SK-N-SH (cell line): ENCODE results near the gene UQCRC1. TPM values are rescaled to one million over a fixed set of nuclear protein-coding genes. Genes with fewer than 3 reads are reported as not detected.

Source experiments
- CTCF ChIA-PET: fragments of 300-600, 350-600 bp; formaldehyde crosslinking; extraction: SDS; loops from one replicate; lab custom pipeline; 2021; lab: Yijun Ruan, JAX
- POLR2A ChIA-PET: fragments of 350-600 bp; sonication (Branson Sonifier 250); formaldehyde crosslinking; extraction: SDS; loops from one replicate; lab custom pipeline; 2020; ENCODE audit warnings: antibody characterized with exemption, inconsistent platforms; lab: Yijun Ruan, JAX
- DNase-seq: peaks from one replicate; pipeline ENCODE4 v3.0.0; 2012
- H2AFZ ChIP-seq: fragments of 200-600 bp; sonication (generic); 2 replicates; pipeline ENCODE4 v1.8.1; 2016; ENCODE audit warnings: antibody characterized with exemption, mild to moderate bottlenecking, low read depth
- H3F3A ChIP-seq: fragments of 200-600 bp; sonication (generic); replicated peaks from 2 replicates; pipeline ENCODE3; 2016; ENCODE audit warnings: antibody characterized with exemption, mild to moderate bottlenecking; ENCODE audit not compliant: insufficient read depth
- H3K27ac ChIP-seq, 2 experiments: fragments of 200-500 bp in 1 of 2; fragments of 200-600 bp in 1 of 2; sonication (Bioruptor generic) in 1 of 2; sonication (generic), shearing (Covaris generic) in 1 of 2; 2 replicates each; pipeline versions ENCODE4 v1.5.1 to v1.6.1; 2014 to 2016; ENCODE audit warnings: low read depth in 2 of 2, inconsistent platforms in 1 of 2, low read length in 1 of 2, mild to moderate bottlenecking in 1 of 2, mixed read lengths in 1 of 2
- H3K27me3 ChIP-seq: fragments of 200-600 bp; sonication (generic), shearing (Covaris generic); 2 replicates; pipeline ENCODE4 v1.6.1; 2016; ENCODE audit warnings: mixed run types; ENCODE audit not compliant: insufficient read depth
- H3K36me3 ChIP-seq, 2 experiments: fragments of 200-500 bp in 1 of 2; fragments of 200-600 bp in 1 of 2; sonication (Bioruptor generic) in 1 of 2; sonication (generic) in 1 of 2; replicated peaks in 1 of 2; 2 replicates each; pipeline versions ENCODE3 to v1.5.1; 2014 to 2016; ENCODE audit warnings: low read length in 1 of 2, mild to moderate bottlenecking in 1 of 2; ENCODE audit not compliant: insufficient read depth in 2 of 2, control insufficient read depth in 1 of 2
- H3K4me1 ChIP-seq, 2 experiments: fragments of 200-500 bp in 1 of 2; fragments of 200-600 bp in 1 of 2; sonication (Bioruptor generic) in 1 of 2; sonication (generic), shearing (Covaris generic) in 1 of 2; 2 replicates each; pipeline versions ENCODE4 v1.5.1 to v1.6.1; 2014 to 2016; ENCODE audit warnings: low read depth in 1 of 2, low read length in 1 of 2, mixed run types in 1 of 2; ENCODE audit not compliant: insufficient read depth in 2 of 2, control insufficient read depth in 1 of 2
- H3K4me2 ChIP-seq: fragments of 200-600 bp; sonication (generic), shearing (Covaris generic); 2 replicates; pipeline ENCODE4 v1.6.1; 2017; ENCODE audit warnings: mixed run types
- H3K4me3 ChIP-seq, 2 experiments: fragments of 200-500 bp in 1 of 2; fragments of 200-600 bp in 1 of 2; sonication (Bioruptor generic) in 1 of 2; sonication (generic), shearing (Covaris generic) in 1 of 2; 2 replicates each; pipeline versions ENCODE4 v1.5.1 to v1.8.1; 2014 to 2016; ENCODE audit warnings: low read depth in 2 of 2, inconsistent platforms in 1 of 2, low read length in 1 of 2, mild to moderate bottlenecking in 1 of 2, mixed read lengths in 1 of 2, moderate library complexity in 1 of 2
- H3K79me2 ChIP-seq: fragments of 200-600 bp; sonication (generic); 2 replicates; pipeline ENCODE4 v1.8.1; 2017; ENCODE audit warnings: mild to moderate bottlenecking; ENCODE audit not compliant: insufficient read depth
- H3K9ac ChIP-seq: fragments of 200-600 bp; sonication (generic); 2 replicates; pipeline ENCODE4 v1.6.1; 2017; ENCODE audit warnings: mixed run types
- H3K9me2 ChIP-seq: fragments of 200-600 bp; sonication (generic); 2 replicates; pipeline ENCODE4 v1.6.1; 2017; ENCODE audit warnings: mixed run types
- H3K9me3 ChIP-seq: fragments of 200-600 bp; sonication (generic); 2 replicates; pipeline ENCODE4 v1.6.1; 2017; ENCODE audit warnings: mixed run types, mild to moderate bottlenecking, moderate library complexity
- H4K20me1 ChIP-seq: fragments of 200-600 bp; sonication (generic); 2 replicates; pipeline ENCODE4 v1.6.1; 2017; ENCODE audit warnings: mild to moderate bottlenecking, mixed run types; ENCODE audit not compliant: insufficient read depth
- CHD2 ChIP-seq: fragments of 150-350 bp; IDR thresholded peaks from 2 replicates; pipeline ENCODE4 v1.6.1; 2018; ENCODE audit warnings: low read length; ENCODE audit not compliant: partially characterized antibody
- CTCF ChIP-seq: fragments of 200-600 bp; sonication (generic); IDR thresholded peaks from 2 replicates; pipeline ENCODE4 v1.6.1; 2017; ENCODE audit warnings: antibody characterized with exemption, mild to moderate bottlenecking, moderate library complexity
- ELF1 ChIP-seq: IDR thresholded peaks from 2 replicates; pipeline ENCODE4 v1.4.0; 2012
- FOSL2 ChIP-seq: IDR thresholded peaks from 2 replicates; pipeline ENCODE4 v1.4.0; 2012; ENCODE audit warnings: low read depth, mild to moderate bottlenecking, moderate library complexity, borderline replicate concordance
- FOXJ3 ChIP-seq: sonication (generic); formaldehyde crosslinking; IDR thresholded peaks from 2 replicates; pipeline ENCODE4 v1.5.1; 2020; ENCODE audit warnings: mild to moderate bottlenecking, missing genetic modification reagents
- FOXM1 ChIP-seq: IDR thresholded peaks from 2 replicates; pipeline ENCODE4 v1.4.0; 2012; ENCODE audit warnings: low read depth, mild to moderate bottlenecking
- GABPA ChIP-seq: IDR thresholded peaks from 2 replicates; pipeline ENCODE4 v1.4.0; 2012; ENCODE audit warnings: low read depth, mild to moderate bottlenecking
- GATA2 ChIP-seq: sonication (generic); formaldehyde crosslinking; IDR thresholded peaks from 2 replicates; pipeline ENCODE4 v1.5.0; 2020; ENCODE audit warnings: mild to moderate bottlenecking, missing genetic modification reagents
- IRF3 ChIP-seq: fragments of 150-350 bp; IDR thresholded peaks from 2 replicates; pipeline ENCODE4 v1.6.1; 2016; ENCODE audit warnings: mild to moderate bottlenecking, low read depth, low read length
- JUND ChIP-seq: IDR thresholded peaks from 2 replicates; pipeline ENCODE4 v1.4.0; 2012
- MAX ChIP-seq: IDR thresholded peaks from 2 replicates; pipeline ENCODE4 v1.4.0; 2012; ENCODE audit warnings: low read depth
- NRF1 ChIP-seq: IDR thresholded peaks from 2 replicates; pipeline ENCODE4 v1.6.1; 2012; ENCODE audit warnings: low read depth, mild to moderate bottlenecking, low read length
- POLR2AphosphoS5 ChIP-seq: IDR thresholded peaks from 2 replicates; pipeline ENCODE4 v1.6.1; 2012; ENCODE audit warnings: low read depth, low read length
- REST ChIP-seq: IDR thresholded peaks from 2 replicates; pipeline ENCODE4 v1.6.1; 2012; ENCODE audit warnings: mild to moderate bottlenecking, low read depth, low read length, moderate library complexity
- RFX5 ChIP-seq: IDR thresholded peaks from 2 replicates; pipeline ENCODE4 v1.6.1; 2012; ENCODE audit warnings: mild to moderate bottlenecking, improper control_type of control experiment, low read length
- SMC3 ChIP-seq: IDR thresholded peaks from 2 replicates; pipeline ENCODE4 v1.6.1; 2012; ENCODE audit warnings: low read depth, low read length, improper control_type of control experiment
- TAF1 ChIP-seq: IDR thresholded peaks from 2 replicates; pipeline ENCODE4 v1.6.1; 2012; ENCODE audit warnings: low read depth, mild to moderate bottlenecking, low read length, moderate library complexity, borderline replicate concordance
- TCF12 ChIP-seq: IDR thresholded peaks from 2 replicates; pipeline ENCODE4 v1.4.0; 2012
- TEAD4 ChIP-seq: IDR thresholded peaks from 2 replicates; pipeline ENCODE4 v1.4.0; 2012; ENCODE audit warnings: mild to moderate bottlenecking, borderline replicate concordance; ENCODE audit not compliant: insufficient read depth
- WGBS: methylation state at CpG from one replicate; pipeline ENCODE4 v1.1.6; 2017; ENCODE audit warnings: low lambda C conversion rate; 5-methylcytosine and 5-hydroxymethylcytosine counted together
- polyA plus RNA-seq, 3 experiments: library from polyadenylated mRNA; depleted of rRNA; stranded (reverse); fragments of >200 nt; gene quantifications; 2 replicates each; pipeline ENCODE4 v1.2.3, GENCODE V29; 2012

UQCRC1 gene
- polyA plus RNA-seq, 1 of the 3 experiments (the other 2 are of a cell fraction) = 284 TPM

GRCh38 chr3:48655063-48655462, 45.6 kb upstream of the UQCRC1 start:
- H2AFZ ChIP-seq = no peak overlapping the region
- peaks cover 13 to 73% of the 10 kb centered on the region in 2 experiments for H3K36me3 ChIP-seq
- no peak overlapping the region for H3K4me2 ChIP-seq
- TF ChIP-seq NRF1 (no peak), TAF1 (no peak), SMC3 (no peak), FOXJ3 (CRISPR knock-in tag) (no peak), TCF12 (no peak), TEAD4 (no peak), REST (no peak), CTCF (no peak), GABPA (no peak)
- no peaks in the 10 kb centered on the region for H3F3A ChIP-seq
- 93% methylated on average over 3 of the region's 12 CpGs for WGBS
- H3K4me3 ChIP-seq = no peak overlapping the region
- H3K79me2 ChIP-seq = peaks cover 8% of the 10 kb centered on the region; the same call in 1 of the 2 replicates
- H4K20me1 ChIP-seq = peaks cover 16% of the 10 kb centered on the region; the same call in 1 of the 2 replicates
- no peak overlapping the region for H3K27ac ChIP-seq
- no peaks in the 10 kb centered on the region for H3K27me3 ChIP-seq
- POLR2A ChIA-PET = no interaction called here
- H3K9ac ChIP-seq = no peak overlapping the region
- CTCF ChIA-PET = interaction anchor here (2.3 kb wide), 1 partner anchor 19 kb away, joined by 8 read pairs; the partner anchor contains the start of gene SLC26A6
- no peaks in the 10 kb centered on the region for H3K9me3 ChIP-seq
- no peak for DNase-seq
- no peaks in the 10 kb centered on the region for H3K9me2 ChIP-seq
- peaks cover 0 to 8% of the 10 kb centered on the region in 2 experiments; a peak in 1 of 4 replicates for H3K4me1 ChIP-seq

GRCh38 chr3:48652923-48653715, 43.7 kb upstream of the UQCRC1 start:
- peaks cover 0 to 4% of the 10 kb centered on the region in 2 experiments; a peak in 1 of 4 replicates for H3K4me1 ChIP-seq
- WGBS = 88% methylated on average over 6 of the region's 15 CpGs
- H3K9ac ChIP-seq = no peak overlapping the region
- H3K27ac ChIP-seq = no peak overlapping the region
- H3K36me3 ChIP-seq = peaks cover 0 to 71% of the 10 kb centered on the region in 2 experiments
- no peak for DNase-seq
- no peaks in the 10 kb centered on the region for H3F3A ChIP-seq
- peaks cover 9% of the 10 kb centered on the region; the same call in 1 of the 2 replicates for H4K20me1 ChIP-seq
- no peak overlapping the region for H2AFZ ChIP-seq
- H3K79me2 ChIP-seq = no peaks in the 10 kb centered on the region
- H3K4me3 ChIP-seq = no peak overlapping the region
- H3K27me3 ChIP-seq = no peaks in the 10 kb centered on the region
- no peak overlapping the region for H3K4me2 ChIP-seq
- no peaks in the 10 kb centered on the region for H3K9me2 ChIP-seq
- ChIA-PET POLR2A (interaction anchor here (1.0 kb wide), 1 partner anchor 18 kb away, joined by 3 read pairs; the partner anchor contains the start of gene SLC26A6), CTCF (interaction anchor here (2.3 kb wide), 1 partner anchor 17 kb away, joined by 8 read pairs; the partner anchor contains the start of gene SLC26A6)
- H3K9me3 ChIP-seq = no peaks in the 10 kb centered on the region
- no peak for TF ChIP-seq MAX
- no peak for TF ChIP-seq GATA2 (CRISPR knock-in tag)
- TF ChIP-seq TEAD4 = no peak
- no peak for TF ChIP-seq FOXM1
- TF ChIP-seq CHD2 = no peak
- no peak for TF ChIP-seq ELF1
- TF ChIP-seq FOSL2 = no peak
- TF ChIP-seq GABPA = no peak
- TF ChIP-seq POLR2AphosphoS5 = no peak
- no peak for TF ChIP-seq IRF3
- TF ChIP-seq JUND = no peak
- TF ChIP-seq RFX5 = no peak
